ENCODE data around the gene PPEF2. TPM values are rescaled to one million over a fixed set of nuclear protein-coding genes. Genes with fewer than 3 reads are reported as not detected.

PPEF2 gene
- total RNA-seq, 1 donor from 2014 or later, result not detected

DNA sequence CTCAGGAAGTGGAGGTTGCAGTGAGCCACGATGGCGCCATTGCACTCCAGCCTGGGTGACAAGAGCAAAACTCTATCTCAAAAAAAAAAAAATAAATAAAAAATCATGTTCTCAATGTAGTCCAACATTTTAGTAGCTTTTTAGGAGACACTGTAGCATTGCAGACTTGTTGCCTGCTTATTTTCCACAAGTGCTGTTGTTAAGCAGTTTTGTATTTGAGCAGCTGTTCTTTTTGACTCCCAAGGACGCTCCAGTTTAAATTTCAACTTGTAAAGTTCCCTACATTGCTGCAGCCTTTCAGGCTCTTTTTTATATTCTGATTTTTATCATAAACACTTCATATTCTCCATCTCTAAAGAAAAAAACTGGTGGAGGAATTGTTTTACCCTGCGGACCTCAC, 83.1 kb downstream of the PPEF2 start:
- H3K9me3 ChIP-seq, result no peaks in the 10 kb centered on the region
- TF ChIP-seq POLR2A (IDR thresholded peaks at IDR 0.05), result no peak
- TF ChIP-seq POLR2AphosphoS5 (IDR thresholded peaks at IDR 0.05; ENCODE audit: insufficient read depth in 1 of 2, low read depth in 1 of 2), result no peak
- TF ChIP-seq, protein P1, sequence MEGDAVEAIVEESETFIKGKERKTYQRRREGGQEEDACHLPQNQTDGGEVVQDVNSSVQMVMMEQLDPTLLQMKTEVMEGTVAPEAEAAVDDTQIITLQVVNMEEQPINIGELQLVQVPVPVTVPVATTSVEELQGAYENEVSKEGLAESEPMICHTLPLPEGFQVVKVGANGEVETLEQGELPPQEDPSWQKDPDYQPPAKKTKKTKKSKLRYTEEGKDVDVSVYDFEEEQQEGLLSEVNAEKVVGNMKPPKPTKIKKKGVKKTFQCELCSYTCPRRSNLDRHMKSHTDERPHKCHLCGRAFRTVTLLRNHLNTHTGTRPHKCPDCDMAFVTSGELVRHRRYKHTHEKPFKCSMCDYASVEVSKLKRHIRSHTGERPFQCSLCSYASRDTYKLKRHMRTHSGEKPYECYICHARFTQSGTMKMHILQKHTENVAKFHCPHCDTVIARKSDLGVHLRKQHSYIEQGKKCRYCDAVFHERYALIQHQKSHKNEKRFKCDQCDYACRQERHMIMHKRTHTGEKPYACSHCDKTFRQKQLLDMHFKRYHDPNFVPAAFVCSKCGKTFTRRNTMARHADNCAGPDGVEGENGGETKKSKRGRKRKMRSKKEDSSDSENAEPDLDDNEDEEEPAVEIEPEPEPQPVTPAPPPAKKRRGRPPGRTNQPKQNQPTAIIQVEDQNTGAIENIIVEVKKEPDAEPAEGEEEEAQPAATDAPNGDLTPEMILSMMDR (IDR thresholded peaks at IDR 0.05), result no peak
- no peak for DNase-seq (ENCODE audit: extremely low spot score in 2 of 2)
- intact Hi-C loops (cut with DNase I), result no loop called here
- no peak overlapping the region for H3K4me3 ChIP-seq
- H3K4me1 ChIP-seq, result no peaks in the 10 kb centered on the region
- H3K27ac ChIP-seq, result no peak overlapping the region
- peaks cover 0 to 11% of the 10 kb centered on the region in 2 donors for H3K36me3 ChIP-seq
- H3K27me3 ChIP-seq, result no peaks in the 10 kb centered on the region

DNA sequence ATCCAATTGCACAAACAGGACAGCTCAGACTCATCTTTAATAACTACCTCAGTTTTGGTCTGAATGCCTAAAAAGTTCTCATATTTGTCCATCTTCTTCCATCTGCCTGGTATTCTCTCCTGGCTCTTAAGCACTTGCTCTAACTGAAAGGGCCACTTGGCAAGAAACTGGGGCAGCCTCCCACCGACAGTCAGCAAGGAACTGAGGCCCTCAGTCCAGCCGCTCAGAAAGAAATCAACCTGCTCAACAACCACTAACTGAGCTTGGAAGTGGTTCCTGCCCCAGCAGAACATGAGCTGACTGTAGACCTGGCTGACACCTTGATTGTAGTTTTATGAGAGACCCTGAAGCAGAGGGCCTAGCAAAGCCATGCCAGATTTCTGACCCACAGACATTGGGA, 84.4 kb downstream of the PPEF2 start:
- Histone ChIP-seq H3K9me3 (no peaks in the 10 kb centered on the region), H3K27ac (no peak overlapping the region), H3K4me3 (no peak overlapping the region), H3K4me1 (no peaks in the 10 kb centered on the region), H3K27me3 (no peaks in the 10 kb centered on the region), H3K36me3 (peaks cover 0 to 13% of the 10 kb centered on the region in 2 donors)
- intact Hi-C loops (cut with DNase I), result no loop called here
- DNase-seq (ENCODE audit: extremely low spot score in 2 of 2), result no peak
- TF ChIP-seq, protein P1 (IDR thresholded peaks at IDR 0.05), result no peak
- TF ChIP-seq POLR2A (IDR thresholded peaks at IDR 0.05) (no peak), POLR2AphosphoS5 (IDR thresholded peaks at IDR 0.05; ENCODE audit: insufficient read depth in 1 of 2, low read depth in 1 of 2) (no peak)

Small RNA genes lying within 50 kb of the gene (small RNA-seq; reads per million reads assigned to genes)
- gene RNU2-16P, result not detected

Other genes with a start within 250 kb of the PPEF2 start
- 53.5 TPM for gene G3BP2, start 229.0 kb downstream of the PPEF2 start, total RNA-seq
- 47.9 TPM for gene USO1, start 177.9 kb downstream of the PPEF2 start, total RNA-seq
- 110 TPM for gene NAAA, start 38.6 kb upstream of the PPEF2 start, total RNA-seq
- 27.5 TPM for gene SDAD1, start 88.5 kb upstream of the PPEF2 start, total RNA-seq
- 0.74 TPM for gene CXCL9, start 105.1 kb upstream of the PPEF2 start, total RNA-seq
- gene CXCL10, start 121.0 kb upstream of the PPEF2 start, total RNA-seq, result 1.7 TPM
- gene CXCL11, start 133.6 kb upstream of the PPEF2 start, total RNA-seq, result not detected
- gene ART3, start 172.3 kb upstream of the PPEF2 start, total RNA-seq, result 0.74 TPM
- gene NUP54, start 245.9 kb upstream of the PPEF2 start, total RNA-seq, result 31.2 TPM